Nephron progenitor cell (in vitro differentiated cells): ENCODE results near the gene TNFSF13B.

Experiments
- DNase-seq: peaks from one replicate; pipeline ENCODE4 v3.0.0; 2021
- H3K27ac Mint-ChIP-seq: 2 replicates; pipeline ENCODE4 v1.8.0; 2021; ENCODE audit warnings: mild to moderate bottlenecking, moderate library complexity, mixed read lengths
- H3K27me3 Mint-ChIP-seq: 2 replicates; pipeline ENCODE4 v1.8.0; 2021; ENCODE audit warnings: mild to moderate bottlenecking, low read depth, mixed read lengths; ENCODE audit not compliant: poor library complexity
- H3K36me3 Mint-ChIP-seq: 2 replicates; pipeline ENCODE4 v1.8.0; 2021; ENCODE audit warnings: low read depth, mixed read lengths
- H3K4me1 Mint-ChIP-seq: 2 replicates; pipeline ENCODE4 v1.8.0; 2021; ENCODE audit warnings: mixed read lengths
- H3K4me3 Mint-ChIP-seq: 2 replicates; pipeline ENCODE4 v1.8.0; 2021; ENCODE audit warnings: mild to moderate bottlenecking, moderate library complexity, mixed read lengths
- H3K9me3 Mint-ChIP-seq: 2 replicates; pipeline ENCODE4 v1.8.0; 2021; ENCODE audit warnings: mild to moderate bottlenecking, moderate library complexity, mixed read lengths
- TF ChIP-seq, protein P1 (sequence below): fragments of 200-600 bp; sonication (generic); IDR thresholded peaks from 2 replicates; pipeline ENCODE4 v1.5.0; 2021; ENCODE audit warnings: antibody characterized with exemption

The TNFSF13B gene

DNA sequence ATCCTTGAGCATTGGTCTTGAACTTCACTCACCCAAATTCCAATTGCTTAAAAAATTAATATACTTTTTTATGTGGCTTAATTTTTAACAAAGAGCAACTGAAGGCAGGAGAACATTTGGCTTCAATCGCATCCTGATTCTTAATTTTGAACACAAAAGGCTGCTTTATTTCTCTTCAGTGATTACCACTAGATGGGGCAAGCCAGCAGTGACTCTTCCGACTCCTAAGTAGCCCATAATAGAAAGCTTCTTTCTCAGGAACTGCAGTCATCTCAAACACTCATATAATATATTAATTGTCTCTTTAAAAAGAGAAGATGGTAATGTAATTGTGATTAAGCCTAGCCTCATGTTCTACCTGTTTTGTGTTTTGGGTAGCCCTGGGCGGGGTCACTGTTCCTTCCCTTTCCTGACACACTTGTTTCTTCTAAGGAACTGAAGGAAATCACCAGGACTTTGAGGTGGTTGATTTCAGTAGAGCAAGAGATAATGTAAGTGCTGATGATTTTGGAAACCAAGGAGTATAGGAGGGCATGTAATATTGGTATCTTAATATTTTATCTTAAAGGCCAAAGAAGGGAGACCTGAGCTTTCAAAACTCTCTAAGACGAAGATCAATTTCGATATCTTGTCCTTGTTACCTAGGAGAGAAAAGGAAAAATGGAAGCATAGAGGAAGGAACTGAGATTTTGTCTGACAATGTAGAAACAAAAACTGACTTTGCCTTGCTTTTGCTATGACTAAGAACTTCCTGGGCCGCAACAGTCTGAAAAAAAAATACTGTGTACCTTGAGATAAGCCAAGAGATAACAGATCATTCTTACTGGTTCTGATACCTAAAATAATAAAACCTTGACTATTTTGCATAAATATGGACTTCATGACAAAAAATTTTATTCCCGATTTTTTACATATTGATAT, 73.1 kb downstream of the TNFSF13B start:
- H3K36me3 Mint-ChIP-seq = no peaks in the 10 kb centered on the region
- TF ChIP-seq, protein P1, sequence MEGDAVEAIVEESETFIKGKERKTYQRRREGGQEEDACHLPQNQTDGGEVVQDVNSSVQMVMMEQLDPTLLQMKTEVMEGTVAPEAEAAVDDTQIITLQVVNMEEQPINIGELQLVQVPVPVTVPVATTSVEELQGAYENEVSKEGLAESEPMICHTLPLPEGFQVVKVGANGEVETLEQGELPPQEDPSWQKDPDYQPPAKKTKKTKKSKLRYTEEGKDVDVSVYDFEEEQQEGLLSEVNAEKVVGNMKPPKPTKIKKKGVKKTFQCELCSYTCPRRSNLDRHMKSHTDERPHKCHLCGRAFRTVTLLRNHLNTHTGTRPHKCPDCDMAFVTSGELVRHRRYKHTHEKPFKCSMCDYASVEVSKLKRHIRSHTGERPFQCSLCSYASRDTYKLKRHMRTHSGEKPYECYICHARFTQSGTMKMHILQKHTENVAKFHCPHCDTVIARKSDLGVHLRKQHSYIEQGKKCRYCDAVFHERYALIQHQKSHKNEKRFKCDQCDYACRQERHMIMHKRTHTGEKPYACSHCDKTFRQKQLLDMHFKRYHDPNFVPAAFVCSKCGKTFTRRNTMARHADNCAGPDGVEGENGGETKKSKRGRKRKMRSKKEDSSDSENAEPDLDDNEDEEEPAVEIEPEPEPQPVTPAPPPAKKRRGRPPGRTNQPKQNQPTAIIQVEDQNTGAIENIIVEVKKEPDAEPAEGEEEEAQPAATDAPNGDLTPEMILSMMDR = peak; percentile 62
- no peak overlapping the region for H3K4me3 Mint-ChIP-seq
- H3K27ac Mint-ChIP-seq = no peak overlapping the region
- H3K27me3 Mint-ChIP-seq = no peaks in the 10 kb centered on the region
- H3K4me1 Mint-ChIP-seq = peaks cover 5% of the 10 kb centered on the region
- no peak for DNase-seq
- H3K9me3 Mint-ChIP-seq = no peaks in the 10 kb centered on the region

DNA sequence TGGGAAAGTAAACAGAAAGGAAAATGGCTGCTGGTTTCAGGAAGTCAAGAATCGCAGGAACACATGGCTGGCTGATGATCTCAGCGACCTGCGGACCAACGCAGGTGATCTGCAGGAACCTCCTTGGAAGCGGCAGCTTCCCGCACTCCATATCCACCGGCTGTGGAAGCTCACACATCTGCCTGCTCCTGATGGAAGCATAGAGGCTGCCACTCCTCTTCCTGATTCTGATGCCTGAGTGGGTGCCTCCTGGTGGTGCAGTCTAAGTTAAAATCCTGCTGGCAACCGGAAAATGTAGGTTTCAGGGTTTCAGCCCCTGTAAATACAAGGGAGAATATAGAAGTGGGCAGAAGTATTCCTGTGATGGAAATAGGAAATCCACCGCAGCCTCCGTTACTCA, 75.5 kb downstream of the TNFSF13B start:
- TF ChIP-seq, protein P1 = no peak
- Mint-ChIP-seq H3K9me3 (no peaks in the 10 kb centered on the region), H3K36me3 (no peaks in the 10 kb centered on the region), H3K27ac (no peak overlapping the region), H3K4me1 (peaks cover 5% of the 10 kb centered on the region), H3K4me3 (no peak overlapping the region), H3K27me3 (no peaks in the 10 kb centered on the region)
- no peak for DNase-seq

DNA sequence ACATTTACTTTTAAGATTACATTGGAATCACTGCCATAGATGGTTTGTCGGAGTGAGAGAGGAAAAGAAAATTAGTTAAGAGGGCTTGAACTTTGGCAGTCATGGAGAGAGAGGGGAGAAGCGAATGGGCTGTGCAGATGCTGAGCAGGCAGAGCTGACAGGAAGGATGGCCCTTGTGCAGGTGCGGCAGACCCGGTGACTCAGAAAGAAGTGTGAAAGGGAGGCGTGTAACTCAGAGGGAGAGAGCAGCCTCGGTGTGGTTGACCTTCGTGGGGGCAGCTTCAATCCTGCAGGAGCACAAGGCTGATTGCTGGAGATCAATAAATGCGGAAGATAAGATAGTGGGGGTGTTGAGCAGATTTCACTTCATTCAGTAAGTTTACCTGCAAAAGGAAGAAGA, 76.9 kb downstream of the TNFSF13B start:
- H3K36me3 Mint-ChIP-seq = no peaks in the 10 kb centered on the region
- no peaks in the 10 kb centered on the region for H3K27me3 Mint-ChIP-seq
- TF ChIP-seq, protein P1 = no peak
- no peak overlapping the region for H3K27ac Mint-ChIP-seq
- H3K4me3 Mint-ChIP-seq = no peak overlapping the region
- no peak for DNase-seq
- peaks cover 5% of the 10 kb centered on the region for H3K4me1 Mint-ChIP-seq
- no peaks in the 10 kb centered on the region for H3K9me3 Mint-ChIP-seq

DNA sequence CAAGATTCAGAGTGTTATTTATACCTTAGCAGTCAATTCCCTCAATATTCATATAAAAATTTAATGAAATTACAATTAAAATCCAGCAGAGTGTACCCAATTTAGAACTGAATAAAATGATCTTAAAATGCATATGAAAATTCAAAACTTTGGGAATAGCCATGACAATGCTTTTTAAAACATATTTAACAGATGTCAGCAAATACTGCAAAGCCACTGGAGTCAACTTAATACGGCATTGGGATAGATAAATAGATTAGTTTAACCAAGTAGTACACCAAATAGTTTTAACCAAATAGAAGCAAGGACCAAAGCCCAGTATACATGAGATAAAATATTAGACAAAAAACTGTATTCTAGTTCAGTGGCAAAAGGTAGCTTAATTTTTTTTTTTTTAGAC, 79.8 kb downstream of the TNFSF13B start:
- peaks cover 5% of the 10 kb centered on the region for H3K4me1 Mint-ChIP-seq
- H3K27me3 Mint-ChIP-seq = no peaks in the 10 kb centered on the region
- H3K36me3 Mint-ChIP-seq = no peaks in the 10 kb centered on the region
- no peak for DNase-seq
- H3K9me3 Mint-ChIP-seq = no peaks in the 10 kb centered on the region
- H3K27ac Mint-ChIP-seq = no peak overlapping the region
- H3K4me3 Mint-ChIP-seq = no peak overlapping the region
- TF ChIP-seq, protein P1 = no peak

DNA sequence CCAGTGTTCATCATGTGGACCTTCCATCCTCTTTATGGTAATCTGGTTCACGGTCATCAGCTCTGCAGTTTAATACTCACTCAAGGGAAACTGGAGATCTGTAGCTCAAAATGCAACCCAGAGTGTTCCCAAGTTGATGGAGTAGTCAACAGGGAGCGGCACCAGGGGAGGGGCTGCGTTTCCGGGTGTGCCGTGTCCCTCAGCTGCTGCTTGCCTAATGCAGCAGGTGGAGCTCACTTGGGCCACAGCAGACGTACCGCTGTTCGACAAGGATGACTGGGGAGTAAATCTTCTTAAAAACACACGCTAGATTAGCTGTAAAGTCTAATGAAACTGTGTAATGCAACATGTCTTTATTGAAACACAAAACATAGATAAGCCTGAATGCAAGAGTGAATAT, 81.1 kb downstream of the TNFSF13B start:
- Mint-ChIP-seq H3K9me3 (no peaks in the 10 kb centered on the region), H3K27me3 (no peaks in the 10 kb centered on the region)
- TF ChIP-seq, protein P1 = no peak

DNA sequence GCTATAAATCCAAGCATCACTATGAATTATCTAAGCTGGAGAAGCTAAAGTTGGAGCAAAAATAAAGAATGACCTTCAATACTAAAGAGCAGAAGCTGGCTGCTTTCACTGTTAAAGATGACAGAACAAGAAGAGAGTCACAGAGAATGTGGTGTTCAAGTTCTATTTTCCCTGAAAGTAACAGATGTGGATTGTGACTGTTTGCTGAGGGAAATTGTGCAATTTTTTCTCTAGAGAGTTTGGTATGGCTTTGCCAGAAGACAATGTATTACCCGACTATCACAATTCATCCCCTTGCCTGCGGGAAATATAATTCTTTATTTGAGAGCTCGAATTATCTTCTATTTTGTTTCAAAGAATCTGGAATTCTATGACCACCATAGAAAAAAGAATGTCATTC, 83.1 kb downstream of the TNFSF13B start:
- no peak overlapping the region for H3K4me3 Mint-ChIP-seq
- no peak for DNase-seq
- H3K4me1 Mint-ChIP-seq = no peaks in the 10 kb centered on the region
- no peaks in the 10 kb centered on the region for H3K9me3 Mint-ChIP-seq
- no peak overlapping the region for H3K27ac Mint-ChIP-seq
- TF ChIP-seq, protein P1 = no peak
- H3K27me3 Mint-ChIP-seq = no peaks in the 10 kb centered on the region
- H3K36me3 Mint-ChIP-seq = no peaks in the 10 kb centered on the region

More for the DNA sequence above, 81.1 kb downstream of the TNFSF13B start:
- no peak for DNase-seq
- no peak overlapping the region for H3K27ac Mint-ChIP-seq
- peaks cover 5% of the 10 kb centered on the region for H3K4me1 Mint-ChIP-seq
- H3K36me3 Mint-ChIP-seq = no peaks in the 10 kb centered on the region
- no peak overlapping the region for H3K4me3 Mint-ChIP-seq
